Neural progenitor cell (in vitro differentiated cells): ENCODE results near the gene TXNRD3. TPM values are rescaled to one million over a fixed set of nuclear protein-coding genes. Genes with fewer than 3 reads are reported as not detected.

Experiments used
- DNase-seq: peaks from one replicate; pipeline ENCODE4 v3.0.0-alpha.2; 2016; ENCODE audit warnings: low spot score
- H2AFZ ChIP-seq: fragments of 200-600 bp; sonication (generic); replicated peaks from 2 replicates; pipeline ENCODE4 v1.6.1; 2016; ENCODE audit warnings: antibody characterized with exemption
- H3F3A ChIP-seq: fragments of 200-600 bp; sonication (generic); 2 replicates; pipeline ENCODE4 v1.6.1; 2016; ENCODE audit warnings: antibody characterized with exemption, low read depth
- H3K27ac ChIP-seq: fragments of 200-600 bp; sonication (generic); 2 replicates; pipeline ENCODE4 v1.5.1; 2016; ENCODE audit warnings: mild to moderate bottlenecking
- H3K27me3 ChIP-seq: fragments of 200-600 bp; sonication (generic); 2 replicates; pipeline ENCODE4 v1.6.1; 2016; ENCODE audit warnings: mild to moderate bottlenecking, moderate library complexity
- H3K36me3 ChIP-seq: fragments of 200-600 bp; sonication (generic); 2 replicates; pipeline ENCODE4 v1.5.1; 2016
- H3K4me1 ChIP-seq: fragments of 200-600 bp; sonication (generic); 2 replicates; pipeline ENCODE4 v1.6.1; 2016; ENCODE audit warnings: mixed run types
- H3K4me2 ChIP-seq: fragments of 200-600 bp; sonication (generic); 2 replicates; pipeline ENCODE4 v1.6.1; 2016
- H3K4me3 ChIP-seq: fragments of 200-600 bp; sonication (generic); 2 replicates; pipeline ENCODE4 v1.5.1; 2016
- H3K79me2 ChIP-seq: fragments of 200-600 bp; sonication (generic); 2 replicates; pipeline ENCODE4 v1.6.1; 2016; ENCODE audit warnings: low read depth
- H3K9ac ChIP-seq: fragments of 200-600 bp; sonication (generic); 2 replicates; pipeline ENCODE4 v1.6.1; 2016
- H3K9me3 ChIP-seq: fragments of 200-600 bp; sonication (generic); 2 replicates; pipeline ENCODE4 v1.5.1; 2016; ENCODE audit warnings: low read depth
- H4K20me1 ChIP-seq: fragments of 200-600 bp; sonication (generic); 2 replicates; pipeline ENCODE4 v1.6.1; 2016; ENCODE audit warnings: low read depth
- H3K27ac Mint-ChIP-seq: 3 replicates; pipeline ENCODE4 v1.8.0; 2021; ENCODE audit warnings: mixed read lengths
- H3K27me3 Mint-ChIP-seq: 2 replicates; pipeline ENCODE4 v1.8.0; 2022; ENCODE audit warnings: low read depth, mild to moderate bottlenecking, inconsistent platforms, moderate library complexity, mixed read lengths; ENCODE audit not compliant: insufficient read depth
- H3K36me3 Mint-ChIP-seq: 3 replicates; pipeline ENCODE4 v1.8.0; 2021; ENCODE audit warnings: mixed read lengths
- H3K4me1 Mint-ChIP-seq: 3 replicates; pipeline ENCODE4 v1.8.0; 2021; ENCODE audit warnings: mixed read lengths
- H3K4me3 Mint-ChIP-seq: 3 replicates; pipeline ENCODE4 v1.8.0; 2021; ENCODE audit warnings: mild to moderate bottlenecking, moderate library complexity, mixed read lengths
- H3K9me3 Mint-ChIP-seq: 3 replicates; pipeline ENCODE4 v1.8.0; 2020; ENCODE audit warnings: mixed read lengths
- CTCF ChIP-seq: fragments of 200-600 bp; sonication (generic); IDR thresholded peaks from 2 replicates; pipeline ENCODE4 v1.5.1; 2017; ENCODE audit warnings: antibody characterized with exemption, mild to moderate bottlenecking
- EZH2 ChIP-seq: fragments of 200-600 bp; sonication (generic); IDR thresholded peaks from 2 replicates; pipeline ENCODE4 v1.6.1; 2017; ENCODE audit warnings: antibody characterized with exemption, mild to moderate bottlenecking, moderate library complexity
- EZH2phosphoT487 ChIP-seq: fragments of 200-600 bp; sonication (generic); IDR thresholded peaks from 2 replicates; pipeline ENCODE4 v1.6.1; 2017; ENCODE audit warnings: antibody characterized with exemption
- total RNA-seq: library from RNA; depleted of rRNA; stranded (reverse); fragments of >200 nt; gene quantifications from 2 replicates; pipeline ENCODE4 v1.2.3, GENCODE V29; 2015; ENCODE audit warnings: low replicate concordance

Gene TXNRD3
- total RNA-seq, 1 donor from 2014 or later = 10.3 TPM

- no peaks in the 10 kb centered on the region for H3F3A ChIP-seq
- Mint-ChIP-seq H3K27me3 (no peaks in the 10 kb centered on the region), H3K27ac (no peak overlapping the region), H3K4me1 (peaks cover 3% of the 10 kb centered on the region), H3K4me3 (no peak overlapping the region), H3K9me3 (no peaks in the 10 kb centered on the region), H3K36me3 (no peaks in the 10 kb centered on the region)
- H3K27ac ChIP-seq = no peak overlapping the region
- TF ChIP-seq EZH2phosphoT487 (no peak), CTCF (no peak), EZH2 (no peak)
- no peak overlapping the region for H3K4me2 ChIP-seq
- no peaks in the 10 kb centered on the region for H3K4me1 ChIP-seq
- H3K4me3 ChIP-seq = no peak overlapping the region
- no peaks in the 10 kb centered on the region for H3K9me3 ChIP-seq
- no peaks in the 10 kb centered on the region for H3K36me3 ChIP-seq
- H3K27me3 ChIP-seq = no peaks in the 10 kb centered on the region
- no peak overlapping the region for H3K9ac ChIP-seq
- H3K79me2 ChIP-seq = no peaks in the 10 kb centered on the region
- DNase-seq = no peak
- H2AFZ ChIP-seq = no peak overlapping the region
- no peaks in the 10 kb centered on the region for H4K20me1 ChIP-seq
Observed at GRCh38 chr3:126573492-126574117, 81.3 kb downstream of the TXNRD3 start.

- H3K4me2 ChIP-seq = no peak overlapping the region
- H2AFZ ChIP-seq = no peak overlapping the region
- Mint-ChIP-seq H3K4me3 (no peak overlapping the region), H3K27me3 (no peaks in the 10 kb centered on the region), H3K36me3 (no peaks in the 10 kb centered on the region), H3K4me1 (peaks cover 3% of the 10 kb centered on the region), H3K9me3 (no peaks in the 10 kb centered on the region), H3K27ac (no peak overlapping the region)
- no peaks in the 10 kb centered on the region for H3K36me3 ChIP-seq
- TF ChIP-seq EZH2 (no peak), CTCF (no peak), EZH2phosphoT487 (no peak)
- H3F3A ChIP-seq = no peaks in the 10 kb centered on the region
- H3K4me3 ChIP-seq = no peak overlapping the region
- H4K20me1 ChIP-seq = no peaks in the 10 kb centered on the region
- no peaks in the 10 kb centered on the region for H3K79me2 ChIP-seq
- no peak overlapping the region for H3K9ac ChIP-seq
- no peaks in the 10 kb centered on the region for H3K4me1 ChIP-seq
- no peak for DNase-seq
- no peak overlapping the region for H3K27ac ChIP-seq
- H3K27me3 ChIP-seq = peaks cover under 1% of the 10 kb centered on the region
- H3K9me3 ChIP-seq = no peaks in the 10 kb centered on the region
Observed at GRCh38 chr3:126571078-126571477, 83.8 kb downstream of the TXNRD3 start.

- DNase-seq = peak; percentile 28
- Histone ChIP-seq H3K9me3 (no peaks in the 10 kb centered on the region), H3K27me3 (peaks cover 4% of the 10 kb centered on the region), H3K79me2 (no peaks in the 10 kb centered on the region), H3F3A (no peaks in the 10 kb centered on the region), H3K27ac (no peak overlapping the region), H3K36me3 (no peaks in the 10 kb centered on the region), H3K4me3 (no peak overlapping the region), H3K9ac (no peak overlapping the region), H3K4me2 (no peak overlapping the region), H3K4me1 (no peaks in the 10 kb centered on the region), H2AFZ (no peak overlapping the region), H4K20me1 (no peaks in the 10 kb centered on the region)
- H3K9me3 Mint-ChIP-seq = no peaks in the 10 kb centered on the region
- peaks cover 3% of the 10 kb centered on the region for H3K4me1 Mint-ChIP-seq
- H3K36me3 Mint-ChIP-seq = no peaks in the 10 kb centered on the region
- no peak overlapping the region for H3K4me3 Mint-ChIP-seq
- H3K27ac Mint-ChIP-seq = no peak overlapping the region
- H3K27me3 Mint-ChIP-seq = no peaks in the 10 kb centered on the region
- TF ChIP-seq EZH2 (no peak), CTCF (peak; percentile 27)
Observed at GRCh38 chr3:126570103-126570541, 84.8 kb downstream of the TXNRD3 start.
